Purkinje cell (primary cell): ENCODE results near the gene ZNF808. TPM values are rescaled to one million over a fixed set of nuclear protein-coding genes. Genes with fewer than 3 reads are reported as not detected.

ENCODE experiments used
- polyA plus RNA-seq: library from polyadenylated mRNA; unstranded; fragments of >200 nt; fragmentation: Nextera tagmentation; gene quantifications from 2 replicates; pipeline ENCODE4 v1.2.1, GENCODE V29; 2014

The ZNF808 gene
- 13.8 and 17.9 TPM in 2 replicates for polyA plus RNA-seq

GRCh38 chr19:52527134-52527955, at the start of gene ZNF808:
Gene ZNF808 (plus strand): TSS chr19:52527668. CDS start chr19:52543285, 15,617 bp downstream.

GRCh38 chr19:52570000-52570861, 42.8 kb downstream of the ZNF808 start, which contains the start of gene ZNF701:
Gene ZNF701 (plus strand): TSS chr19:52570287. CDS start chr19:52574148, 3,861 bp downstream.

Other genes with a start within 250 kb of the ZNF808 start
- 3.7 and 10.3 TPM in 2 replicates for gene ZNF480, start 230.5 kb upstream of the ZNF808 start, polyA plus RNA-seq
- gene ZNF610, start 191.4 kb upstream of the ZNF808 start, polyA plus RNA-seq, result 11.7 and 17.8 TPM in 2 replicates
- 50.3 and 65.8 TPM in 2 replicates for gene ZNF880, start 157.7 kb upstream of the ZNF808 start, polyA plus RNA-seq
- 16.5 and 41.8 TPM in 2 replicates for gene ZNF528, start 129.8 kb upstream of the ZNF808 start, polyA plus RNA-seq
- gene ZNF534, start 98.5 kb upstream of the ZNF808 start, polyA plus RNA-seq, result 0.73 and 0.85 TPM in 2 replicates
- 3.5 and 4.1 TPM in 2 replicates for gene ZNF578, start 74.1 kb upstream of the ZNF808 start, polyA plus RNA-seq
- gene ZNF701, start 42.6 kb downstream of the ZNF808 start, polyA plus RNA-seq, result 2.8 and 6.1 TPM in 2 replicates
- gene ZNF83, start 110.7 kb downstream of the ZNF808 start, polyA plus RNA-seq, result 22.7 and 34.3 TPM in 2 replicates
- gene ZNF611, start 207.4 kb downstream of the ZNF808 start, polyA plus RNA-seq, result 3.1 and 5.0 TPM in 2 replicates